GM19463 (cell line): Measurements from ENCODE around the gene GYG2.
"Not testable (repeated sequence)": the region's sequence is repeated elsewhere in the genome, so short reads cannot be mapped to it uniquely, and the experiment has no call there.

Experiments
- ATAC-seq: cut with Tn5 transposase; IDR thresholded peaks from one replicate; pipeline ENCODE4 v1.9.1; 2021; ENCODE audit warnings: mild to moderate bottlenecking, moderate library complexity; ENCODE audit not compliant: unreplicated experiment

The GYG2 gene

DNA sequence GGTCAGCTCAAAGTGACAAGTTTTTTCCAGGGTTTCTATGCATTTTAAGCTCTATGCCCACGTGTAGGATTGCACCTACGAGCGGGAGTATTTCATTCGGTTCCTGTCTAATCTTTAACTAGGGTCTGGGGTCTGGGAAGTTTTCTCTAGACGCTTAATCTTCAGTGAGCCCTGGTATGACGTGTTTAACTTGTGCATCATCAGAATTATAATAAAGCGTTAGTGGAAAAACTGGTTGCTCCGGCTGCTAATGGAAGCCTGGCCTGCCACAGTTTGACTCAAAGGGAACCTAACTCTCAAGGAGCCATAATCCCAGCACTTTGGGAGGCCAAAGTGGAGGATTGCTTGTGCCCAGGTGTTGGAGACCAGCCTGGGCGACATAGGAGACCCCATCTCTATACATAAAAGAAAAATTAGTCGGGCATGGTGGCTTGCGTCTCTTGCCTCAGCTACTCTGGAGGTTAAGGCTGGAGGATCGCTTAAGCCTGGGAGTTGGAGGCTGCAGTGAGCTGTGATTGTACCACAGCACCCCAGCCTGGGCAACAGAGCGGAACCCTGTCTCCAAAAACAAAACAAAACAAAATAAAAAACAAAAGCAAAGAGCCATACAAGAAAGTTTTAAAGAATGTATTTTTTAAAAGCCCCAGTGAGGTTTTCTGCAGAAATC is 70.2 kb downstream of the GYG2 start:
- no peak for ATAC-seq

DNA sequence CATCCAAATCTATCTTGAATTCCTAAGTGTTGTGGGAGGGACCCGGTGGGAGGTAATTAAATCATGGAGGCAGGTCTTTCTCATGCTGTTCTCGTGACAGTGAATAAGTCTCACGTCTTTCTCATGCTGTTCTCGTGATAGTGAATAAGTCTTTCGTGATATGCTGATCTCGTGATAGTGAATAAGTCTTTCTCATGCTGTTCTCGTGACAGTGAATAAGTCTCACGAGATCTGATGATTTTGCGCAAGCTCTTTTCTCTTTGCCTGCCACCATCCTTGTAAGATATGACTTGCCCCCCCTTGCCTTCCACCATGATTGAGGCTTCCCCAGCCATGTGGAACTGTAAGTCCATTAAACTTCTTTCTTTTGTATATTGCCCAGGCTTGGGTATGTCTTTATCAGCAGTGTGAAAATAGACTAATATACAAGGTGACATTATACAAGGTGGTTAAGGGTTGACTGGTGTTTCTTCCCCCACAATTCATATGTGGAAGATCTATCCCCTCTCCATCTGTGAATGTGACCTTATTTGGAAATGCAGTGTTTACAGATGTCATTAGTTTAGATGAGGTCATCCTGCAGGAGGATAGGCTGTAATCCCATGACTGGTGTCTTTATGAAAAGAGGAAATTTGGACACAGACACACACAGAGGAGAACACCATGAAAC is 72.8 kb downstream of the GYG2 start:
- no peak for ATAC-seq

DNA sequence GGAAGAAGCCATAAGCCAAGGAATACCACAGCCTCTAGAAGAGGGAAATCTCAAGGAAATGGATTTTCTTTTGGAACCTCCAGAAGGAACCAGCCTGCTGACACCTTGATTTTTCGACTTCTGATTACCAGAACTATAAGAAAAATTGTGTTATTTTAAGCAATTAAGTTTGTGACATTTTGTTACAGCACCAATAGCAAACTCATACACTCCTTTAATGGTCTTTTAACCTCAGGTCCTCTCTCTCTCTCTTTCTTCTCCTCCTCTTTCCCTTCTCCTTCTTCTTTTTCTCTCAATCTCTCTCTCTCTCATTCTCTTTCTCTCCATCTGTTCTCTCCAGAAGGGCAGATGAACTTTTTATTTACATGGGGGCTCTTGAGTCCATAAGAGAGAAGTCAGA is 74.1 kb downstream of the GYG2 start:
- ATAC-seq: no peak

DNA sequence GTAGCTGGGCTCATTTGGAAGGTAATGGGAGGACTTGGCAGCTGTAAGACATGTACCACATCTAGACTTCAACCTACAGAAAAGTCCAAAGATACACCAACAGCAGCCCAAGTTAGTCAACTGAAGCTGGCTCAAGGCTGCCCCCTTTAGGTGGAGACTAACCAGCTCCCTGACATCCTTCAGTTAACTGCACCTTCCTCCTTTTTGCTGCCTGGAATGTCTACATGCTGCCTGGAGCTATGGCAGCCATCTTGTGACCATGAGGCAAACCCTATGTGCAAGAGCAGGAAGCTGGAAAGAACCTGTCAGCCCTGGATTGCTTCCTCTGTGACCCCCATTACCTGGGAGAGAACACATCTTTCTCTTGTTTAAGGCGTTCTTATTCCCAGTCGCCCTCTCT is 74.6 kb downstream of the GYG2 start:
- ATAC-seq: no peak

DNA sequence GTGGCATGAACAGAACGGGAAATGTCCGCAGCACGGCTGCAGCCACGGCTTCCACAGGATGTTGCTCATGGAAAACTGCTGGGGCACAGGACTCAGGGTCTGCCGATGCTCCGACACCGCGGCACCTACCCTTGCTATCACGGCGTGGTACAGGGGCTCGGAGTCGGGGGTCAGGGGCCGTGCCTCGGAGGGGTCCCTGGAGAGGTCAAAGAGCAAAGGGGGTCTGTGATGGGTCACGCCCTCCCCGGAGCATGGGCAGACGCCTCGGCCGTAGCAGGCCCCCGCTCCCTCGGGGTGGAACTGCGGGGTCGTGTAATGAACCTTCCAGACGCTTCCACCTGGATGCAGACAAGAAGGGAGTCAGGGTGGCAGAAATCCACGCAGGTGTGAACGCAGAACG is 78.6 kb downstream of the GYG2 start:
- no peak for ATAC-seq

DNA sequence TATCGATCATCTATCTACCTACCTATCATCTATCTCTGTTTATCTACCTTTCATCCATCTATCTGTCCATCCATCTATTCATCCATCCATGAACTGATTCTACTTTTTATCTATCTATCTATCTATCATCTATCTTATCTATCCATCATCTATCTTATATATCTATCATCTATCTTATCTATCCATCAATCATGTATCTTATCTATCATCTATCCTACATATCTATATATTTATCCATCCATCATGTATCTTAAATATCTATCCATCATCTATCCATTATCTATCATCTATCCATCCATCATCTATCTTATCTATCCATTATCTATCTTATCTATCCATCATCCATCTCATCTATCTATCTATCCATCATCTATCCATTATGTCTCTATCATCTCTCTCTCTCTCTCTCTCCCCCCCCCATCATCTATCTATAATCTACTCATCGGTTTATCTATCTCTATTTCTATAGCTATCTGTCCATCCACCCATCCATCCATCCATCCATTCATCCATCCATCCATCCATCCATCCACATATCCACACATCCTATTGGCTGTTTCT is 79.5 kb downstream of the GYG2 start:
- no peak for ATAC-seq

DNA sequence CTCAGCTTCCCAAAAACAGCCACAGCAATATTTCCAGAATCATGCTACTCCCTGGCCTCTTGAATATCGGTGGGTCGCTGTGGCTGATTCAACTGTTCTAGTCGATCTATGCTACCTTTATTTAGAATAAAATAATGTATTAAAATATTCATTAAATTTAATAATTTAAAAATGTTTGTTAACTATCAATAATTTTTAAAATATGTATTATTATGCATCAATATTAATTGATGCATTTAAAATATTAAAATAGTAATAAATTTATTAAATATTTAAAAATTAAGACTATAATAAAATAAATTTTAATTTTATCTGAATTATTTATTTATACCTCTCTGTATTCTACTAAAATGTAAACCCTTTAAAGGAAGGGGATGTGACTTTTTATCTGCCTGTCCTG is 81.4 kb downstream of the GYG2 start:
- no peak for ATAC-seq

DNA sequence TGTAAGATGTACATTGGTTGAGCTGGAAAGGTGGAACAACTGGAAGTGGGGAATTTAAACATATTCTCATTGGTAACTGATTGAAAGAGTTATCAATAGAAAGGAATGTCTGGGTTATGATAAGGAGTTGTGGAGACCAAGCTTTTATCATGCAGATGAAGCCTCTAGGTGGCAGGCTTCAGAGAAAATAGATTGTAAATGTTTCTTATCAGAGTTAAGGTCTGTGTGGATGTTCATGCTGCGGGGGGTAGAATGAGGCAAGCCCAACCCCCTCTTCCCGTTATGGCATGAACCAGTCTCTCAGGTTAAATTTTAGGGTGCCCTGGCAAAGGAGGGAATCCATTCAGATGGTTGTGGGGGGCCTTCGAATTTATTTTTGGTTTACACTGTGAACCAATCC is 84.4 kb downstream of the GYG2 start:
- no peak for ATAC-seq

DNA sequence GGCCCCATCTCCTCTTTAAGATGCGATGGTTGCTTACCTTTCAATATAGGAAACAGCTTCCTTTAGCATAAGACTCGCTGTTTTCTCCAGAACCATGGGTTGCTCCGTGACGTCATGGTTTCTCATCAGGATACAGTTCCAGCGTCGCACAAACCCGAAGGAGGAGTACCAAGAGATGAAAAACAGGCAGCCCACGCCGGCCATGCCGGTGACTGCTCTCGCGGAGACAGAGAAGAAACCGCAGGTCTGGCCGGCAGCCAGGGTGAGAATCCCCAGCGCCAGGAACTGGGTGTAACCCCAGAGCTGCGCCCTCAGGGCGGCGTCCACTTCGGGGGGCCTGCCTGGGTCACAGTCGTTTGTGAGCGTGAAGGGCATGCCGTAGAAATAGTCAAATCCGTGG is 89.0 kb downstream of the GYG2 start:
- no peak for ATAC-seq

DNA sequence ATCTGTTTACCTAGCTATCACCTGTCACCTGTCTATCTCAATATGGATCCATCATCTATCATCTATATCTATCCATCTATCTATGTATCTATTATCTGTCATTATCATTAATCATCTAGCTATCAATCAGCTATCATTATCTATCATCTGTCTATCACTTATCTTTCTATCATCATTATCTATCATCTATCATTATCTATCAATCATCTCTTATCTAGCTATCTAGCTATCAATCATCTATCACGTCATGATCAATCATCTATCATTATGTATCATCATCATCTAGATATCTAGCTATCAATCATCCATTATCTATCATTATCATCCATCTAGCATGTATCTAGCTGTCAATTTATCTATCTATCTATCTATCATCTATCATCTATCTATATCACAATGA is 92.5 kb downstream of the GYG2 start:
- ATAC-seq: no peak

DNA sequence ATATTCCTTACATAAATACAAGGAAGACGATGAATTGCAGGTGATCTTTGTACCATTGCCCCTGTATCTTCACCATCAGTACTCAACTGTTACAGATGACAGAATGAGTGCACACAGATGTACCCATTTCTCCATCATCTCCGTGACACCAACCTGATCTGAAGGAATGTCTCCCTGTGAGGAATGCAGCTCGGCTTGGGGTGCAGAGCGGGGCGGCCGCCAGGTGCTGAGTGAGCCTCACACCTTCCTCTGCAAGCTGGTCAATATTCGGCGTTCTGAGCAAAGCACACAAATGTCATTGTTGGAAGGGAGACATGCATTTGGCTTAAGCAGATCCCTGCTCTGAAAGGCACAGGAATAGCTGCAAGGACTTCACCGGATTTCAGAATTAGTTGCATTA is 93.0 kb downstream of the GYG2 start:
- no peak for ATAC-seq

DNA sequence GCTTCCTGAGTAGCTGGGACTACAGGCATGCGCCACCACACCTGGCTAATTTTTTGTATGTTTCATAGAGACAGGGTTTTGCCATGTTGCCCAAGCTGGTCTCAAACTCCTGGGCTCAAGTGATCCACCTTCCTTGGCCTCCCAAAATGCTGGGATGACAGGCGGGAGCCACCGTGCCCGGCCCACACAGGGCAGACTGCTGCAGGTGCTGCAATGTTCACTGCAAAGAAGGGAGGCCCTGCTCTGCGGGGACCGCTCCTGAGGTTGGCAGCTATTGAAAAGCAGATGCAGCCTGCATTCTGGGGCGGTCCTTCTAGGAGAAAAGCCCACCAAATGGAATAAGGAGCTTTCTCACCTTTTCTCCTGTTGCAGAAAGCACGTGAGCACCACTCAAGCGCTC is 95.4 kb downstream of the GYG2 start:
- ATAC-seq: no peak

DNA sequence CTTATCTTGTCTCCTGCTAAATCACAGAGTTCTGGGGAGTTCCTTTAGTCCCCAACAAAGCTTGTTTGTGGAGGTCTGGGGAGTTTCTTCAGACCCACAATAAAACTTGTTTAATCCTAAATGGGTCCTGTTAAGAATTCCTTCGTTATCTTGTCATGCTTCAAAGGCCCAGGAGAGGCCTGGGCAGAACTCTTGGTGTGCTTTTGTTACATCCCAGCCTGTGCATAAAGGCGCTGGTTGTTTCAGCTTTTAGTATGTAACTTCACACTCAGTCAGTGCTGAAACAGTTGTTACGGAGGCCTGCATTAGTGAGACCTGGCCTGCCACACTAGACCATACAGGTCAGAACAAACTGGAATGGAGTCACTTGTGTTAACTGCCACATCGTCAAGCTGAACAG is 97.5 kb downstream of the GYG2 start:
- not testable (repeated sequence) for ATAC-seq

DNA sequence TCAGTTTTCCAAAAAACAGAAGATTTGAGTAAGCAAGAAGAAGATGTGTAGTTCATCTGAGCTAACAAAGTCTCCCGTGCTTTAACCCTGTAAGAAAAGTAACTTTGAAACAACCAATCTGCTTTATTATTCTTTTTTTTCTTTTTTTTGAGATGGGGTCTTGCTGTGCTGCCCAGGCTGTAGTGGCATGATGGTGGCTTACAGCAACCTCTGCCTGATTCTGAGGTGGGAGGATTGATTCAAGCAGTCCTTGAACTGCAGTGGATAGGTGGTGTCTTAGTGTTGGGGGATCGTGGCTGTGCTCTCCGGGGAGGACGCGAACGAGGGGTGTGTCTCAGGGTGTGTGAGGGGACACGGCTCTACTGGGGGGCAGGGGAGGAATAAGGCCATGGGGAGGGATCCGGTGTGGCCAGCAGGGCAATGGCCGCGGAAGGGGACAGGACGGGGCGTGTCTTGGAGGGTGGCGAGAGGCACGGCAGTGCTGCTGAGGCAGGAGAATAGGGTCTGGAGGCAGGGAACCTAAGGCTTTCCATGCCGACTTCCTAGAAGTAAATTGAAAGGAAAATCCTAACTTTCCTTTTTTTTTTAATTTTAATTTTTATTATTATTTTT is 98.0 kb downstream of the GYG2 start:
- no peak for ATAC-seq

DNA sequence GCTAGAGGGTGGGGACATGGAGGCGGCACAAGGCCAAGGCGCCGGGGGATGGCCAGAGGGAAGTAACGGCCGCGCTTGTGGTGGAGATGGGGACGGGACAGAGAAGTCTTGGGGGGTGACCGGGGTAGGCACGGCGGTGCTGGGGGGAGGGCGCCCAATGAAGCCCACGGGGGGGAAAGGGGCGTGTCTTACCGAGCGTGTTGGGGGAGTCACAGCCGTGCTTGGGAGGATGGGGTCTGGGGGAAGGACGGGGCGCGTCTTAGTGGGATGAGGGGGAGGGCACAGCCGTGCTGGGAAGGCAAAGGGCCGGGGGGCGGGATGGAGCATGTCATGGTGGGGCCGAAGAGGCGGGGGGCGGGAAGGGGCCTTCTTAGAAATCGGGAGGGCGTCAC is 99.5 kb downstream of the GYG2 start:
- no peak for ATAC-seq

DNA sequence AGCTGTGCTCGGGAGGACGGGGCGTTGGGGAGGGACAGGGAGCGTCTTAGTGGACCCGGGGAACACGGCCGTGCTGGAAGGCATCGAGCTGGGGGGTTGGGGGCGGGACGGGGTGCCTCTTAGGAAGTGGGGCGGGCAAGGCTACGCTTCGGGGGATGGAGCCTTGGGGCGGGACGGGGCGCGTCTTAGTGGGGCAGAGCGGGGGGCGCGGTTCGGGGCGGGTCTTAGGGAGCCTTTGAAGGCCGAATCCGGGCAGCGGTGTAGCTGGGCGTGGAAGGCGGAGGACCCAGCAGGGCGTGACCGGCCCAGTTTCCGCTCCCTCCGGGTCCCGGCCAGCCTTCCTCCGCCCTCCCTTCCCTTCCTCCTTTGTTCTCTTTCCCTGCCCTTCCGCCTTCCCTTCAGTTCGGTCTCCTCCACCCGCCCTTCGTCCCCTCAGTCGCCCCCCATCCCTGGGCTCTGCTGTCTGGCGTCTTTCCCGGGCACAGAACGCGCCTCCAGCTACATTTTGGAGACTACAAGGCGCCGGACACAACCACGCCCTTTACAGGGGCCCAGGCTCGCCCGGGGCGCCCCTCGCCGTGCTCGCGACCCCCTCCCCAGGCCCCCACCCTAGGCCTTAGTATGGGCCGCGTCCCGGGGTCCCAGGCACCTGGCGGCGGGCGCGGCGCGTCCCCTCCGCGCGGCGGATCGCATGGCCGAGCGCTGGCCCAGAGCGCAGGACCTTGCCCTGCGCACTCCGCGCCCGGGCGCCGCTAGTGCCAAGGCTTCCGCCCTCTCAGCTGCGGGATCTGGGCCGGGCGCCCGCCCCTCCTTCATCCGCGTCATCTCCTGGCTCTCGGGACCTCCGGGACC is 100.1 kb downstream of the GYG2 start, which contains the start of gene ARSD:
TSS of gene ARSD (minus strand) at position 757 of the 852 bp plus-strand sequence. CDS start at position 693, 64 bp downstream.
- peak; percentile 87 for ATAC-seq

DNA sequence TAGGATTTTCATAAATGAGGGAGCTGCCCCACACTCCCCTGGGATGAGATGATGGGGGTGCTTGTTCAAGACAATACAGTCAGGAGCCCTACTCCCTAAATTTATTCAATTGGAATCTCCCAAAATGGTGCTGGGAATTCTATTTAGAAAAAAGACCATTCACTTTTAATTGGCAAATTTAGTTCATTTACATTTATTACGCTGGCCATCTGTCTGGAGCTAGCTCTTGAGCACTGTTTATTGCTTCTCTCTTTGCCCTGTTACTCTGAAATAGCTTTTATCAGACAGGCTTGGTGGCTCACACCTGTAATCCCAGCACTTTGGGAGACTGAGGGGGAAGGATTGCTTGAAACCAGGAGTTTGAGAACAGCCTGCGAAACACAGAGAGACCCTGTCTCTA is 102.4 kb downstream of the GYG2 start:
- no peak for ATAC-seq

DNA sequence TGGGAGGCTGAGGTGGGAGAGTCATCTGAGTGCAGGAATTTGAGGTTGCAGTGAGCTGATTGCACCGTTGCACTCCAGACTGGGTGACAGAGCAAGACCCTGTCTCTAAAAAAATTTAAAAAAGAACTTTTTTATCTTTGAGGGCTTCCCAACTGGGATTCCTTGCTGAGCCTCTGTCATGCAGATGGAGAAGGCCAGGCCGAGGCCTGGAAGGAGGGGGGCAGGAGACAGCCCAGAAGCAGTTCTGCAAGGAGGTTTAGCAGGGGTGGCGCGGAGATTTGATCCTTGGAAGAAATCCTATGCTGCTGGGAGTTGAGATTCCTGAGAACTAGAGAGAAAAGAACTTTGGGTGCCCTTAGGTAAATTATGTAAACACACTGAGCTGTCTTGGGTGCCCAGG is 102.9 kb downstream of the GYG2 start:
- ATAC-seq: no peak
